ENCODE data around the gene KCNH1.

KCNH1 gene

GRCh38 chr1:211158866-211159265, 24.9 kb upstream of the KCNH1 start:
- DNase-seq (ENCODE audit: extremely low read depth, insufficient read length), result no peak
- no peaks in the 10 kb centered on the region for H3K36me3 ChIP-seq (ENCODE audit: control insufficient read depth, insufficient read depth, low read length)

GRCh38 chr1:211155040-211155439, 21.1 kb upstream of the KCNH1 start:
- DNase-seq (ENCODE audit: extremely low read depth, insufficient read length), result no peak
- no peak overlapping the region for H3K4me3 ChIP-seq (replicated peaks; ENCODE audit: low read depth, low read length)
- TF ChIP-seq CTCF (IDR thresholded peaks at IDR 0.05; ENCODE audit: insufficient read depth, low read length, poor library complexity, severe bottlenecking), result no peak
- no peaks in the 10 kb centered on the region for H3K36me3 ChIP-seq (ENCODE audit: control insufficient read depth, insufficient read depth, low read length)
- H3K27me3 ChIP-seq (replicated peaks; ENCODE audit: control insufficient read depth, insufficient read depth, low read length), result no peaks in the 10 kb centered on the region

More at GRCh38 chr1:211158866-211159265, 24.9 kb upstream of the KCNH1 start:
- Histone ChIP-seq H3K4me3 (replicated peaks; ENCODE audit: low read depth, low read length) (no peak overlapping the region), H3K27me3 (replicated peaks; ENCODE audit: control insufficient read depth, insufficient read depth, low read length) (no peaks in the 10 kb centered on the region)
- no peak for TF ChIP-seq CTCF (IDR thresholded peaks at IDR 0.05; ENCODE audit: insufficient read depth, low read length, poor library complexity, severe bottlenecking)

GRCh38 chr1:211153932-211154331, 20.0 kb upstream of the KCNH1 start:
- H3K27me3 ChIP-seq (replicated peaks; ENCODE audit: control insufficient read depth, insufficient read depth, low read length), result no peaks in the 10 kb centered on the region
- TF ChIP-seq CTCF (IDR thresholded peaks at IDR 0.05; ENCODE audit: insufficient read depth, low read length, poor library complexity, severe bottlenecking), result no peak
- no peak overlapping the region for H3K4me3 ChIP-seq (replicated peaks; ENCODE audit: low read depth, low read length)
- no peak for DNase-seq (ENCODE audit: extremely low read depth, insufficient read length)
- no peaks in the 10 kb centered on the region for H3K36me3 ChIP-seq (ENCODE audit: control insufficient read depth, insufficient read depth, low read length)

GRCh38 chr1:211148366-211148765, 14.4 kb upstream of the KCNH1 start:
- peaks cover 1% of the 10 kb centered on the region for H3K27me3 ChIP-seq (replicated peaks; ENCODE audit: control insufficient read depth, insufficient read depth, low read length)
- TF ChIP-seq CTCF (IDR thresholded peaks at IDR 0.05; ENCODE audit: insufficient read depth, low read length, poor library complexity, severe bottlenecking), result no peak

GRCh38 chr1:211145944-211146343, 12.0 kb upstream of the KCNH1 start:
- Histone ChIP-seq H3K36me3 (ENCODE audit: control insufficient read depth, insufficient read depth, low read length) (no peaks in the 10 kb centered on the region), H3K4me3 (replicated peaks; ENCODE audit: low read depth, low read length) (no peak overlapping the region), H3K27me3 (replicated peaks; ENCODE audit: control insufficient read depth, insufficient read depth, low read length) (peaks cover 1% of the 10 kb centered on the region)
- no peak for TF ChIP-seq CTCF (IDR thresholded peaks at IDR 0.05; ENCODE audit: insufficient read depth, low read length, poor library complexity, severe bottlenecking)
- DNase-seq (ENCODE audit: extremely low read depth, insufficient read length), result no peak

More at GRCh38 chr1:211148366-211148765, 14.4 kb upstream of the KCNH1 start:
- DNase-seq (ENCODE audit: extremely low read depth, insufficient read length), result no peak
- Histone ChIP-seq H3K4me3 (replicated peaks; ENCODE audit: low read depth, low read length) (no peak overlapping the region), H3K36me3 (ENCODE audit: control insufficient read depth, insufficient read depth, low read length) (no peaks in the 10 kb centered on the region)

- H3K27me3 ChIP-seq (replicated peaks; ENCODE audit: control insufficient read depth, insufficient read depth, low read length), result peaks cover 1% of the 10 kb centered on the region; the same call in 1 of the 2 replicates
- peak; percentile 24 for DNase-seq (ENCODE audit: extremely low read depth, insufficient read length)
- no peak overlapping the region for H3K4me3 ChIP-seq (replicated peaks; ENCODE audit: low read depth, low read length)
- H3K36me3 ChIP-seq (ENCODE audit: control insufficient read depth, insufficient read depth, low read length), result no peaks in the 10 kb centered on the region
- peak; percentile 59 for TF ChIP-seq CTCF (IDR thresholded peaks at IDR 0.05; ENCODE audit: insufficient read depth, low read length, poor library complexity, severe bottlenecking)
Measured at GRCh38 chr1:211135342-211135950, 1.5 kb upstream of the KCNH1 start.
